Measurements from ENCODE around the gene CDH23. TPM values are rescaled to one million over a fixed set of nuclear protein-coding genes. Genes with fewer than 3 reads are reported as not detected.

Gene CDH23
- total RNA-seq, 4 donors from 2014 or later = 2.9 to 16.1 (median 5.9) TPM

DNA sequence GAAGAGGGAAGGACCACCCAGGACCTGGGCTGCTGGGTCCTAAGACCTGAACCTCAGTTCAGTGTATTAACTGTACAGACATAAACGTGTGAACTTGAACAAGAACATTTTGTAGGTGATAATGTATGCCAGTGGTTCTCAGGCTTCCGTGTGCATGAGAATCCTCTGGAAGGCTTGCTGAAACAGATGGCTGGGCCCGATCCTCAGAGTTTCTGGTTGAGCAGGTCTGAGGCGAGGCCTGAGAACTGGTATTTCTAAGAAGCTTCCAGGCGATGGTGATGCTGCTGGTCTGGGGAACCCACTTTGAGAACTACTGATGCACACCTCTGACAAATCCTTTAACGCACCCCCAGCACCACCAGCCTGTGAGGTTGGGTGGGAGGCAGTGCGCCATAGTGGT lies 70.4 kb downstream of the CDH23 start:
- Histone ChIP-seq H3K36me3 (no peaks in the 10 kb centered on the region), H3K4me1 (no peaks in the 10 kb centered on the region), H3K27me3 (no peaks in the 10 kb centered on the region), H3K9me3 (no peaks in the 10 kb centered on the region), H3K4me3 (no peak overlapping the region), H3K27ac (no peak overlapping the region)
- TF ChIP-seq EP300 (IDR thresholded peaks at IDR 0.05; ENCODE audit: low read depth) (no peak), POLR2AphosphoS5 (IDR thresholded peaks at IDR 0.05) (no peak), POLR2A (IDR thresholded peaks at IDR 0.05) (no peak)
- TF ChIP-seq, protein P1, sequence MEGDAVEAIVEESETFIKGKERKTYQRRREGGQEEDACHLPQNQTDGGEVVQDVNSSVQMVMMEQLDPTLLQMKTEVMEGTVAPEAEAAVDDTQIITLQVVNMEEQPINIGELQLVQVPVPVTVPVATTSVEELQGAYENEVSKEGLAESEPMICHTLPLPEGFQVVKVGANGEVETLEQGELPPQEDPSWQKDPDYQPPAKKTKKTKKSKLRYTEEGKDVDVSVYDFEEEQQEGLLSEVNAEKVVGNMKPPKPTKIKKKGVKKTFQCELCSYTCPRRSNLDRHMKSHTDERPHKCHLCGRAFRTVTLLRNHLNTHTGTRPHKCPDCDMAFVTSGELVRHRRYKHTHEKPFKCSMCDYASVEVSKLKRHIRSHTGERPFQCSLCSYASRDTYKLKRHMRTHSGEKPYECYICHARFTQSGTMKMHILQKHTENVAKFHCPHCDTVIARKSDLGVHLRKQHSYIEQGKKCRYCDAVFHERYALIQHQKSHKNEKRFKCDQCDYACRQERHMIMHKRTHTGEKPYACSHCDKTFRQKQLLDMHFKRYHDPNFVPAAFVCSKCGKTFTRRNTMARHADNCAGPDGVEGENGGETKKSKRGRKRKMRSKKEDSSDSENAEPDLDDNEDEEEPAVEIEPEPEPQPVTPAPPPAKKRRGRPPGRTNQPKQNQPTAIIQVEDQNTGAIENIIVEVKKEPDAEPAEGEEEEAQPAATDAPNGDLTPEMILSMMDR (IDR thresholded peaks at IDR 0.05) = no peak
- intact Hi-C loops (cut with DNase I; ENCODE audit: low total_unique reads) = no loop called here
- in situ Hi-C loops (cut with MboI; ENCODE audit: low pct_ligation_motif_present in 1 of 4, low pct_unique_long_range_greater_than_20kb in 1 of 4, low sequenced_read_pairs in 3 of 4) = no loop called here
- 88% methylated on average over 7 of the region's 7 CpGs; no CpG with 5 or more reads in 1 of the 2 donors for WGBS, 2 donors (ENCODE audit: low coverage in 1 of 2)
- DNase-seq = no peak

DNA sequence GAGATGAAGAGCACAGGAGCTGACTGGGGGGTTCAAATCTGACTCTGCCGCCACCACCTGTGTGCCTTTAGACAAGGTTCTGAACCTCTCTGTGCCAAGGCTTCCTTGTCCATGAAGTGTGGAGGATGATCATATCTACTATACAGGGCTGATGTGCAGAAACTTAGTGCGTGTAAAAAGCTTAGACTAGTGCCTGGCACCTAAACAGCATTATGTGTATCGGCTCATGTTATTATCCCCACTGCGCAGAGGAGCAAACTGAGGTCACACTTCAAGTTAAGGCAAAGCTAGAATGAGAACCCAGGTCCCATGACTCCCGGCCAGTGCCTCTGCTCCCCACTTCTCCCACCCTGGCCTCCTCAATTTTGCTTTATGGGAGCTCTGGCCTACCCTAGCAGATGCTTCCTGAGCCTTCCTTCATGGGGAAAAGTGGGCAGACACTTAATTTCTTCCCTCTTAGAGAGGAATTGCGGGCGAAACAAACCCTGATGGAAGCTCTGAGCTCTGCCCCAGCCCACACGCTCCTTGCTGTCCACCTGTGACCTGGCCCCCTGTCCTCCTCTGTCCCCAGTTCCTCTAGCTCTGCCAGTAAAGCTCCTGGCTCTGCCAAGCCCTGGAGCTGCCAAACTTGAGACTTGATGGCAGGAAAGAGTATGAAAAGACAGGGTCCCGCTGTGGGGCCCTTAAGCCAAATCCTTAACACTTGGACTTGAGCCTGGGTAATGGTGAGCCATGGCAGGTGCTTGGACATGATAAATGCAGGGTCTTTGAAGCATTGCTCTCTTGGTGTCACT lies 71.0 kb downstream of the CDH23 start:
- 80 to 92% methylated on average over 1 to 9 of the region's 9 CpGs for WGBS, 2 donors (ENCODE audit: low coverage in 1 of 2)

DNA sequence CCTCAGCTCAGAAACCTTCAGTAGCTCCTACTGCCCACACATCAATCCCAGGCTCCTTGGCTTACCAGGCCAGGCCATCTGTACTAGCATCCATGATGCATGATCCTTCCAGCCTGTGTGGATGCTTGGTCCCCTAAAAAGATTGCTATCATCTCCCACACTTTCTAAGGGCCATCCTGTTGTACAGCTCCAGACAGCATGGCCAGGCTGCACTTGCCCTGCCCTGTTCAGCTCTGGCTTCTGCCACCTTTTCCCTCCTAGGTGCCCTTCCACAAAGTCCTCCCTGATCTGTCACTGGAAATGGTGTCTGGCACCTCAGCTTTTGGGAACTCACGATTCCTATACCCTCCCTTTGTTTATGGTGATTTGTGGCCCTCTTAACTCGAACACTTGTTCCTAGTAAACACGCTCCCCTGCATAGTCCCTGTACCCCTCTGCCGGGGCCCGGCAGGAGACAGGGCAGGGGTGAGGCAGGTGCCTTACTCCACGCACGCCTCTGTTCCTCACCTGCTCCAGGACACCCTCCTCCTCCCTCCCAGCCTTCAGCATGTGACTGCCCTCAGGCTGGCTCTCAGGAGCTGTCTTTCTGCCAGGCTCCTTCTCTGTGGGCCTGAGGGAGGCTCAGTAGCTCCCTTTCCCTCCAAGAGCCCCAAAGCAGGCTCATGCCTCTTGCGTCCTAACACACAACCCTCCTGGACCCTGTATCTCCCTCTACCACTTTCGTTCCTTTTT lies 71.8 kb downstream of the CDH23 start:
- no peak overlapping the region for H3K4me3 ChIP-seq
- no peaks in the 10 kb centered on the region for H3K9me3 ChIP-seq
- in situ Hi-C loops (cut with MboI; ENCODE audit: low pct_ligation_motif_present in 1 of 4, low pct_unique_long_range_greater_than_20kb in 1 of 4, low sequenced_read_pairs in 3 of 4) = no loop called here
- 67 to 74% methylated on average over 6 to 9 of the region's 9 CpGs for WGBS, 2 donors (ENCODE audit: low coverage in 1 of 2)
- no peaks in the 10 kb centered on the region for H3K36me3 ChIP-seq
- no peak overlapping the region for H3K27ac ChIP-seq
- H3K4me1 ChIP-seq = no peaks in the 10 kb centered on the region
- no peak for TF ChIP-seq POLR2AphosphoS5 (IDR thresholded peaks at IDR 0.05)
- TF ChIP-seq, protein P1 (IDR thresholded peaks at IDR 0.05) = no peak
- no peak for TF ChIP-seq POLR2A (IDR thresholded peaks at IDR 0.05)
- no peak for TF ChIP-seq EP300 (IDR thresholded peaks at IDR 0.05; ENCODE audit: low read depth)
- DNase-seq = no peak
- H3K27me3 ChIP-seq = no peaks in the 10 kb centered on the region
- intact Hi-C loops (cut with DNase I; ENCODE audit: low total_unique reads) = no loop called here

More for the DNA sequence above, 71.0 kb downstream of the CDH23 start:
- no peak for DNase-seq
- Histone ChIP-seq H3K9me3 (no peaks in the 10 kb centered on the region), H3K4me3 (no peak overlapping the region), H3K36me3 (no peaks in the 10 kb centered on the region), H3K27ac (no peak overlapping the region), H3K27me3 (no peaks in the 10 kb centered on the region), H3K4me1 (no peaks in the 10 kb centered on the region)
- TF ChIP-seq POLR2AphosphoS5 (IDR thresholded peaks at IDR 0.05) (no peak), EP300 (IDR thresholded peaks at IDR 0.05; ENCODE audit: low read depth) (no peak)
- TF ChIP-seq, protein P1 (IDR thresholded peaks at IDR 0.05) = no peak
- intact Hi-C loops (cut with DNase I; ENCODE audit: low total_unique reads) = no loop called here
- in situ Hi-C loops (cut with MboI; ENCODE audit: low pct_ligation_motif_present in 1 of 4, low pct_unique_long_range_greater_than_20kb in 1 of 4, low sequenced_read_pairs in 3 of 4) = no loop called here

DNA sequence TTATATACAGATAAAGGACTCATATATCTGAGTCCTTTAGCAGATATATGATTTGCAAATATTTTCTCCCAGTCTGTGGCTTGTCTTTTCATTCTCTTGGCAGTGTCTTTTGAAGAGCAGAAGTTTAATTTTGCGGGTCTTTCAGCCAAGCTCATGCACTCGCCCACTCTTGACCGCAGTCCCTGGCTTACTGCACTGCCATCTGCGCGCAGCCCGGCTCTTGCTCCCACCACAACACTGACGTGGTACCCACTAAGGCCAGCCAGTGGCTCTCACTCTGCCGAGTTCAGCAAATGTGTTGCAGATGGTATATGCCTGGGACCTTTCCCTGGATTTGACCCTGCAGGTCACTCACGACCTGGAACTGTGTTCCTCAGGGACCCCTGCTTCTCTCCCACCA lies 74.3 kb downstream of the CDH23 start:
- WGBS, 2 donors (ENCODE audit: low coverage in 1 of 2) = 83 to 96% methylated on average over 3 to 9 of the region's 9 CpGs
- peaks cover 0 to 7% (median 2%) of the 10 kb centered on the region in 4 donors for H3K4me1 ChIP-seq
- in situ Hi-C loops (cut with MboI; ENCODE audit: low pct_ligation_motif_present in 1 of 4, low pct_unique_long_range_greater_than_20kb in 1 of 4, low sequenced_read_pairs in 3 of 4) (no loop called here), intact Hi-C loops (cut with DNase I; ENCODE audit: low total_unique reads) (no loop called here)
- no peaks in the 10 kb centered on the region for H3K27me3 ChIP-seq
- DNase-seq = no peak
- no peak overlapping the region for H3K27ac ChIP-seq
- no peaks in the 10 kb centered on the region for H3K9me3 ChIP-seq
- H3K36me3 ChIP-seq = no peaks in the 10 kb centered on the region
- H3K4me3 ChIP-seq = no peak overlapping the region
- TF ChIP-seq POLR2A (IDR thresholded peaks at IDR 0.05) (no peak), EP300 (IDR thresholded peaks at IDR 0.05; ENCODE audit: low read depth) (no peak), POLR2AphosphoS5 (IDR thresholded peaks at IDR 0.05) (no peak)
- TF ChIP-seq, protein P1 (IDR thresholded peaks at IDR 0.05) = no peak

All from transverse colon (tissue), 4 donors.